Left lung (tissue), 10 donors: ENCODE data around the gene PIEZO2. TPM values are rescaled to one million over a fixed set of nuclear protein-coding genes. Genes with fewer than 3 reads are reported as not detected.

Source experiments
- ATAC-seq: fragments of 200-7000 bp; cut with Tn5 transposase; one replicate; pipeline ENCODE4 v1.9.1; 2020; ENCODE audit warnings: moderate library complexity
- DNase-seq, 4 donors: peaks; one replicate each; pipeline ENCODE4 v3.0.0-alpha.2; 2013 to 2020
- H3K27ac ChIP-seq, 2 donors: fragments of 200-600 bp; sonication (generic) in 1 of 2; one replicate each; pipeline versions ENCODE4 v1.5.0 to v1.8.0; 2020 to 2021
- H3K27me3 ChIP-seq, 2 donors: fragments of 200-600 bp; sonication (generic) in 1 of 2; one replicate each; pipeline versions ENCODE4 v1.5.0 to v1.8.0; 2020 to 2021
- H3K36me3 ChIP-seq, 2 donors: fragments of 200-600 bp; sonication (generic) in 1 of 2; one replicate each; pipeline versions ENCODE4 v1.5.0 to v1.8.0; 2020 to 2021
- H3K4me1 ChIP-seq, 2 donors: fragments of 200-600 bp; one replicate each; pipeline ENCODE4 v1.8.0; 2021
- H3K4me3 ChIP-seq, 2 donors: fragments of 200-600 bp; sonication (generic) in 1 of 2; one replicate each; pipeline versions ENCODE4 v1.5.0 to v1.8.0; 2020 to 2021; ENCODE audit warnings: mild to moderate bottlenecking in 1 of 2
- H3K9me3 ChIP-seq, 2 donors: fragments of 200-600 bp; sonication (generic) in 1 of 2; one replicate each; pipeline versions ENCODE4 v1.5.0 to v1.8.0; 2020 to 2021
- CTCF ChIP-seq, 2 donors: fragments of 200-600 bp; sonication (generic) in 1 of 2; IDR thresholded peaks; one replicate each; pipeline versions ENCODE4 v1.5.0 to v1.8.0; 2021; ENCODE audit warnings: antibody characterized with exemption in 2 of 2
- intact Hi-C, 2 donors: fragments of 100-400 bp; cut with DNase I; formaldehyde crosslinking; loops; one replicate each; pipeline versions ENCODE4 v1.11.2 to v1.14.2; 2022
- polyA plus RNA-seq, 6 donors: library from polyadenylated mRNA; unstranded; fragments of 120-200 nt; gene quantifications; one replicate each; pipeline ENCODE4 v1.2.1, GENCODE V29; 2013; ENCODE audit not compliant: insufficient read length in 6 of 6
- total RNA-seq, 2 donors: library from RNA; stranded (reverse); fragmentation: NEBNext Ultra II Directional; extraction: Animal tissue kit (Norgen Biotek cat#: 25700); gene quantifications; one replicate each; pipeline ENCODE4 v1.2.1, GENCODE V29; 2021
- donor health status: DM: no; HTN: yes; CAD: no.
- donor health status: DM: no; HTN: no; CAD: no.

Gene PIEZO2
- total and polyA plus RNA-seq, 8 donors: 40.3 to 270 (median 233) TPM

GRCh38 chr18:10909724-10910123 lies 239.6 kb downstream of the PIEZO2 start:
- no peaks in the 10 kb centered on the region for H3K4me1 ChIP-seq
- H3K9me3 ChIP-seq: no peaks in the 10 kb centered on the region
- no peak overlapping the region for H3K27ac ChIP-seq
- no peaks in the 10 kb centered on the region for H3K27me3 ChIP-seq
- H3K36me3 ChIP-seq: no peaks in the 10 kb centered on the region
- ATAC-seq (no peak), DNase-seq (no peak)
- no peak for TF ChIP-seq CTCF (IDR thresholded peaks at IDR 0.05)
- intact Hi-C loops: no loop called here
- H3K4me3 ChIP-seq: no peak overlapping the region

GRCh38 chr18:10908760-10909159 lies 240.6 kb downstream of the PIEZO2 start:
- H3K4me3 ChIP-seq: no peak overlapping the region
- no peaks in the 10 kb centered on the region for H3K36me3 ChIP-seq
- H3K9me3 ChIP-seq: no peaks in the 10 kb centered on the region
- ATAC-seq (no peak), DNase-seq (no peak)
- no peaks in the 10 kb centered on the region for H3K27me3 ChIP-seq
- no peaks in the 10 kb centered on the region for H3K4me1 ChIP-seq
- no peak overlapping the region for H3K27ac ChIP-seq
- no peak for TF ChIP-seq CTCF (IDR thresholded peaks at IDR 0.05)
- intact Hi-C loops: no loop called here

- Histone ChIP-seq H3K4me1 (no peaks in the 10 kb centered on the region), H3K27ac (no peak overlapping the region), H3K27me3 (no peaks in the 10 kb centered on the region), H3K9me3 (no peaks in the 10 kb centered on the region), H3K36me3 (no peaks in the 10 kb centered on the region), H3K4me3 (no peak overlapping the region)
- DNase-seq (no peak), ATAC-seq (no peak)
- intact Hi-C loops: no loop called here
- TF ChIP-seq CTCF (IDR thresholded peaks at IDR 0.05): no peak
Measured at GRCh38 chr18:10907749-10908148, 241.6 kb downstream of the PIEZO2 start.

- ATAC-seq (no peak), DNase-seq (no peak)
- H3K4me3 ChIP-seq: no peak overlapping the region
- no peak overlapping the region for H3K27ac ChIP-seq
- no peaks in the 10 kb centered on the region for H3K9me3 ChIP-seq
- no peaks in the 10 kb centered on the region for H3K4me1 ChIP-seq
- intact Hi-C loops: no loop called here
- H3K36me3 ChIP-seq: no peaks in the 10 kb centered on the region
- TF ChIP-seq CTCF (IDR thresholded peaks at IDR 0.05): no peak
- no peaks in the 10 kb centered on the region for H3K27me3 ChIP-seq
Measured at GRCh38 chr18:10901329-10901728, 248.0 kb downstream of the PIEZO2 start.

GRCh38 chr18:10900435-10900834 lies 248.9 kb downstream of the PIEZO2 start:
- ATAC-seq (no peak), DNase-seq (no peak)
- Histone ChIP-seq H3K36me3 (no peaks in the 10 kb centered on the region), H3K27ac (no peak overlapping the region), H3K27me3 (no peaks in the 10 kb centered on the region), H3K9me3 (no peaks in the 10 kb centered on the region), H3K4me1 (no peaks in the 10 kb centered on the region), H3K4me3 (no peak overlapping the region)
- intact Hi-C loops: no loop called here
- TF ChIP-seq CTCF (IDR thresholded peaks at IDR 0.05): no peak
